OCI-LY1 (cell line): Measurements from ENCODE around the gene MIER1.

Experiments
- H2AFZ ChIP-seq: fragments of 200-600 bp; sonication (generic), shearing (Covaris generic); 2 replicates; pipeline ENCODE4 v1.6.0; 2014; ENCODE audit warnings: antibody characterized with exemption, mild to moderate bottlenecking, low read length
- H3F3A ChIP-seq: fragments of 200-600 bp; sonication (generic), shearing (Covaris generic); 2 replicates; pipeline ENCODE4 v1.6.0; 2014; ENCODE audit warnings: mild to moderate bottlenecking, antibody characterized with exemption, low read length, moderate library complexity; ENCODE audit not compliant: insufficient read depth
- H3K27ac ChIP-seq: fragments of 200-600 bp; sonication (generic); 2 replicates; pipeline ENCODE4 v1.5.1; 2014; ENCODE audit warnings: low read length, mixed run types, mild to moderate bottlenecking, low read depth; ENCODE audit not compliant: poor library complexity, severe bottlenecking
- H3K27me3 ChIP-seq: fragments of 200-600 bp; sonication (generic); 2 replicates; pipeline ENCODE4 v1.6.0; 2014; ENCODE audit warnings: antibody characterized with exemption, mild to moderate bottlenecking, low read length, moderate library complexity; ENCODE audit not compliant: insufficient read depth
- H3K36me3 ChIP-seq: fragments of 200-600 bp; sonication (generic); 2 replicates; pipeline ENCODE4 v1.6.1; 2014; ENCODE audit warnings: mild to moderate bottlenecking, antibody characterized with exemption, low read length, moderate library complexity, mixed read lengths; ENCODE audit not compliant: insufficient read depth
- H3K4me1 ChIP-seq: fragments of 200-600 bp; sonication (generic); 2 replicates; pipeline ENCODE4 v1.5.1; 2014; ENCODE audit warnings: mild to moderate bottlenecking, low read length, moderate library complexity; ENCODE audit not compliant: insufficient read depth, severe bottlenecking
- H3K4me2 ChIP-seq: fragments of 200-600 bp; sonication (generic), shearing (Covaris generic); 2 replicates; pipeline ENCODE4 v1.6.1; 2014; ENCODE audit warnings: low read length
- H3K4me3 ChIP-seq: fragments of 200-600 bp; sonication (generic); 2 replicates; pipeline ENCODE4 v1.5.1; 2014; ENCODE audit warnings: low read length, low read depth, mild to moderate bottlenecking, mixed read lengths; ENCODE audit not compliant: poor library complexity, severe bottlenecking
- H3K79me2 ChIP-seq: fragments of 200-600 bp; shearing (Covaris generic); 2 replicates; pipeline ENCODE4 v1.6.1; 2016; ENCODE audit warnings: mixed run types, low read length, mixed read lengths; ENCODE audit not compliant: insufficient read depth
- H3K9ac ChIP-seq: fragments of 200-600 bp; sonication (generic), shearing (Covaris generic); 2 replicates; pipeline ENCODE4 v1.6.1; 2014; ENCODE audit warnings: mild to moderate bottlenecking, low read length, mixed read lengths
- H3K9me2 ChIP-seq: fragments of 200-600 bp; sonication (generic), shearing (Covaris generic); 2 replicates; pipeline ENCODE4 v1.6.1; 2014; ENCODE audit warnings: low read depth, mild to moderate bottlenecking, low read length, mixed read lengths
- H3K9me3 ChIP-seq: fragments of 200-600 bp; shearing (Covaris generic); 2 replicates; pipeline ENCODE4 v1.6.1; 2014; ENCODE audit warnings: low read length, mixed read lengths
- H4K20me1 ChIP-seq: fragments of 200-600 bp; sonication (generic), shearing (Covaris generic); 2 replicates; pipeline ENCODE4 v1.6.0; 2016; ENCODE audit warnings: mild to moderate bottlenecking, low read length; ENCODE audit not compliant: insufficient read depth
- EZH2 ChIP-seq: fragments of 200-600 bp; sonication (generic), shearing (Covaris generic); IDR thresholded peaks from 2 replicates; pipeline ENCODE4 v1.8.0; 2017; ENCODE audit warnings: borderline replicate concordance, mixed run types, mild to moderate bottlenecking, antibody characterized with exemption, low read length, moderate library complexity, mixed read lengths
- TF ChIP-seq, protein P1 (sequence below): fragments of 200-600 bp; sonication (generic), shearing (Covaris generic); IDR thresholded peaks from 2 replicates; pipeline ENCODE4 v1.5.1; 2017; ENCODE audit warnings: mild to moderate bottlenecking, antibody characterized with exemption, low read length, moderate library complexity, mixed read lengths

MIER1 gene

DNA sequence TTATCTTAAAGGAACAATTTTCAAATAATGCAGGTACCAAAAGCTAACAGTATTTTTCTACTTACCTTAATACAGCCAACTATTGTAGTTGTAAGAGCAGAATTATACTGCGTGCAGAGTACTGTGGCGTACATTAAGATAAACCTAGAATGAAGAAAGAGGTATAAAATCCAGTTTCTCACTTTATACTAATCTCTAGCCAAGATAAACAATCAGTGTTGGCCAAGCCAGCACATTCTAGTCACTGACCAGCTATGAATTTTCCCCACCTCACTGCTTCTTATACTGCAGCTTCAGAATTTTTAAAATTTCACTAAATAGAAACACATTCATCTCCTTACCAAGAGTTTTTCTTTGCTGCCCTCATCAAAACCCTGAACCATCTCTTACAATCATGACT, 95.5 kb downstream of the MIER1 start:
- H3F3A ChIP-seq: no peaks in the 10 kb centered on the region
- TF ChIP-seq EZH2: no peak
- TF ChIP-seq, protein P1, sequence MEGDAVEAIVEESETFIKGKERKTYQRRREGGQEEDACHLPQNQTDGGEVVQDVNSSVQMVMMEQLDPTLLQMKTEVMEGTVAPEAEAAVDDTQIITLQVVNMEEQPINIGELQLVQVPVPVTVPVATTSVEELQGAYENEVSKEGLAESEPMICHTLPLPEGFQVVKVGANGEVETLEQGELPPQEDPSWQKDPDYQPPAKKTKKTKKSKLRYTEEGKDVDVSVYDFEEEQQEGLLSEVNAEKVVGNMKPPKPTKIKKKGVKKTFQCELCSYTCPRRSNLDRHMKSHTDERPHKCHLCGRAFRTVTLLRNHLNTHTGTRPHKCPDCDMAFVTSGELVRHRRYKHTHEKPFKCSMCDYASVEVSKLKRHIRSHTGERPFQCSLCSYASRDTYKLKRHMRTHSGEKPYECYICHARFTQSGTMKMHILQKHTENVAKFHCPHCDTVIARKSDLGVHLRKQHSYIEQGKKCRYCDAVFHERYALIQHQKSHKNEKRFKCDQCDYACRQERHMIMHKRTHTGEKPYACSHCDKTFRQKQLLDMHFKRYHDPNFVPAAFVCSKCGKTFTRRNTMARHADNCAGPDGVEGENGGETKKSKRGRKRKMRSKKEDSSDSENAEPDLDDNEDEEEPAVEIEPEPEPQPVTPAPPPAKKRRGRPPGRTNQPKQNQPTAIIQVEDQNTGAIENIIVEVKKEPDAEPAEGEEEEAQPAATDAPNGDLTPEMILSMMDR: no peak
- no peaks in the 10 kb centered on the region for H3K9me2 ChIP-seq
- H3K36me3 ChIP-seq: peaks cover 61% of the 10 kb centered on the region
- H4K20me1 ChIP-seq: no peaks in the 10 kb centered on the region
- no peak overlapping the region for H3K4me3 ChIP-seq
- no peak overlapping the region for H3K4me2 ChIP-seq
- no peaks in the 10 kb centered on the region for H3K4me1 ChIP-seq
- no peak overlapping the region for H2AFZ ChIP-seq
- H3K79me2 ChIP-seq: no peaks in the 10 kb centered on the region
- no peak overlapping the region for H3K9ac ChIP-seq
- no peak overlapping the region for H3K27ac ChIP-seq
- no peaks in the 10 kb centered on the region for H3K9me3 ChIP-seq
- no peaks in the 10 kb centered on the region for H3K27me3 ChIP-seq

DNA sequence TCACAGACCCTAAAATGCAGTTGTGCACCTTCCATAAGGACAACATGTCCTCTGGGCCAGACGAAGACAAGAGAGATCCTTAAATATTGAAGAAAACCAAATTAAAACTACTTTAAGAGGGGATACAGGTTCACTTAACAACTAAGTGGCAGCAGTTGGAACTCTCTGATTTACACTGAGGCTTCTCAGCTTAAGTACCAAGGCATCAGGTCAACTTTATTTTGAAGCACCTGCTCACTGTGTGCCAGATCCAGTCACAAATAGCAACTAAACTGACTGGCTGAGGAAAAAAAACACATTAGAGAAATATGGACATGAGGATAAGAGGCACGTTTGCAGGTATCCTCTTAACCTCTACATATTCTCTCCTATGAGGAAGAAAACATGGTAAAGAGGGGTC, 96.0 kb downstream of the MIER1 start:
- no peak overlapping the region for H3K9ac ChIP-seq
- no peak overlapping the region for H2AFZ ChIP-seq
- no peaks in the 10 kb centered on the region for H4K20me1 ChIP-seq
- no peaks in the 10 kb centered on the region for H3K79me2 ChIP-seq
- no peaks in the 10 kb centered on the region for H3K9me2 ChIP-seq
- H3K4me3 ChIP-seq: no peak overlapping the region
- TF ChIP-seq, protein P1: no peak
- TF ChIP-seq EZH2: no peak
- no peaks in the 10 kb centered on the region for H3F3A ChIP-seq
- no peak overlapping the region for H3K27ac ChIP-seq
- H3K36me3 ChIP-seq: peaks cover 62% of the 10 kb centered on the region
- no peaks in the 10 kb centered on the region for H3K4me1 ChIP-seq
- H3K27me3 ChIP-seq: no peaks in the 10 kb centered on the region
- H3K4me2 ChIP-seq: no peak overlapping the region
- H3K9me3 ChIP-seq: no peaks in the 10 kb centered on the region

DNA sequence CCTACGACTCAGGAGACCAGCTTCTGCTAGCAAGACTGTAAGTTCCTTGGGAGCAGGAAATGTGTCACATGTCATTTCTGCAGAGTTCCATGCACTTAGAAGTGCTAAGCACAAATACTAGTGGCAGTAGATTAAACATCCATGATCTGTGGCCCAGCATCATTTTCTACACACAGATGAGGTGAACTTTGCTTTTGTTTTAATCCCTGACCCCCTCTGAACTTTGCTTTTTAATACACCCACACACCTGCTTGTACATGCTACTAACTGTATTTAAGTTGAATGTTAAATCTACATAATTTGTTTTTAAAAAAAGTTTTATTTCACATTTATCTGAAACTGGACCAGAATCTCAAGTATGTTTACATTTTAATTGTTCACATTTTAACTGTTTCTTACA, 104.7 kb downstream of the MIER1 start:
- Histone ChIP-seq H3K27me3 (no peaks in the 10 kb centered on the region), H3K4me1 (no peaks in the 10 kb centered on the region), H3K9ac (no peak overlapping the region), H3K9me2 (no peaks in the 10 kb centered on the region), H3K79me2 (no peaks in the 10 kb centered on the region), H4K20me1 (no peaks in the 10 kb centered on the region), H3K9me3 (no peaks in the 10 kb centered on the region), H3K36me3 (peaks cover 42% of the 10 kb centered on the region), H3K4me3 (no peak overlapping the region), H3K4me2 (no peak overlapping the region), H3F3A (no peaks in the 10 kb centered on the region), H3K27ac (no peak overlapping the region), H2AFZ (no peak overlapping the region)
- TF ChIP-seq, protein P1: no peak
- no peak for TF ChIP-seq EZH2
